GM12801 (cell line): ENCODE data around the gene PAK6.

Source experiments
- TF ChIP-seq, protein P1 (sequence below): IDR thresholded peaks from one replicate; pipeline ENCODE4 v1.5.1; 2011; ENCODE audit warnings: control low read depth; ENCODE audit not compliant: insufficient read length; ENCODE audit errors: extremely low read depth

The PAK6 gene

DNA sequence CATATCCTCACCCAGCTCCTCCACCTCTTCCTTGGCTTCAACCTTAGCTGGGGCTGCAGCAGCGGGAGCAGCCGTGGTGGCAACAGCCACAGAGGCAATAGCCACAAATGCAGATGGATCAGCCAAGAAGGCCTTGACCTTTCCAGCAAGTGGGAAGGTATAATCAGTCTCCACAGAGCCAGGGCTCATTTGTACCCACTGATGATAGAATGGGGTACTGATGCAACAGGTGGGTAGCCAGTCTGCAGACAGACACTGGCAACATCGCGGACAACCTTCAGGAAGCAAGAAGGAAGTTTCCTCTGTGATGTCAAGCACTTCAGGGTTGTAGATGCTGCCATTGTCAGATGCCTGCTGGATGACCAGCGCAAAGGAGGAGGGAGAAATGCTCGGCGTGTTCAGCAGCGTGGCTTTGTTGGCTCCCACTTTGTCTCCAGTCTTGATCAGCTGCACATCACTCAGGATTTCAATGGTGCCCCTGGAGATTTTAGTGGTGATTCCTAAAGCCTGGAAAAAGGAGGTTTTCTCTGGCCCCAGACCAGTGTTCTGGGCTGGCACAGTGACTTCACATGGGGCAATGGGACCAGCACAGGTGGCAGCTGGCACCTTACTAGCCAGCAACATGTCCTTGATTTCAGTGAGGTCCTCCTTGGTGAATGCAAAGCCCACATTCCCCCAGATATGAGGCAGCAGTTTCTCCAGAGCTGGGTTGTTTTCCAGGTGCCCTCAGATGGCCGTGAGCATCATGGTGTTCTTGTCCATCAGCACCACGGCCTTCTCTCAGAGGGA is 73.7 kb downstream of the PAK6 start:
- TF ChIP-seq, protein P1, sequence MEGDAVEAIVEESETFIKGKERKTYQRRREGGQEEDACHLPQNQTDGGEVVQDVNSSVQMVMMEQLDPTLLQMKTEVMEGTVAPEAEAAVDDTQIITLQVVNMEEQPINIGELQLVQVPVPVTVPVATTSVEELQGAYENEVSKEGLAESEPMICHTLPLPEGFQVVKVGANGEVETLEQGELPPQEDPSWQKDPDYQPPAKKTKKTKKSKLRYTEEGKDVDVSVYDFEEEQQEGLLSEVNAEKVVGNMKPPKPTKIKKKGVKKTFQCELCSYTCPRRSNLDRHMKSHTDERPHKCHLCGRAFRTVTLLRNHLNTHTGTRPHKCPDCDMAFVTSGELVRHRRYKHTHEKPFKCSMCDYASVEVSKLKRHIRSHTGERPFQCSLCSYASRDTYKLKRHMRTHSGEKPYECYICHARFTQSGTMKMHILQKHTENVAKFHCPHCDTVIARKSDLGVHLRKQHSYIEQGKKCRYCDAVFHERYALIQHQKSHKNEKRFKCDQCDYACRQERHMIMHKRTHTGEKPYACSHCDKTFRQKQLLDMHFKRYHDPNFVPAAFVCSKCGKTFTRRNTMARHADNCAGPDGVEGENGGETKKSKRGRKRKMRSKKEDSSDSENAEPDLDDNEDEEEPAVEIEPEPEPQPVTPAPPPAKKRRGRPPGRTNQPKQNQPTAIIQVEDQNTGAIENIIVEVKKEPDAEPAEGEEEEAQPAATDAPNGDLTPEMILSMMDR, result no peak

DNA sequence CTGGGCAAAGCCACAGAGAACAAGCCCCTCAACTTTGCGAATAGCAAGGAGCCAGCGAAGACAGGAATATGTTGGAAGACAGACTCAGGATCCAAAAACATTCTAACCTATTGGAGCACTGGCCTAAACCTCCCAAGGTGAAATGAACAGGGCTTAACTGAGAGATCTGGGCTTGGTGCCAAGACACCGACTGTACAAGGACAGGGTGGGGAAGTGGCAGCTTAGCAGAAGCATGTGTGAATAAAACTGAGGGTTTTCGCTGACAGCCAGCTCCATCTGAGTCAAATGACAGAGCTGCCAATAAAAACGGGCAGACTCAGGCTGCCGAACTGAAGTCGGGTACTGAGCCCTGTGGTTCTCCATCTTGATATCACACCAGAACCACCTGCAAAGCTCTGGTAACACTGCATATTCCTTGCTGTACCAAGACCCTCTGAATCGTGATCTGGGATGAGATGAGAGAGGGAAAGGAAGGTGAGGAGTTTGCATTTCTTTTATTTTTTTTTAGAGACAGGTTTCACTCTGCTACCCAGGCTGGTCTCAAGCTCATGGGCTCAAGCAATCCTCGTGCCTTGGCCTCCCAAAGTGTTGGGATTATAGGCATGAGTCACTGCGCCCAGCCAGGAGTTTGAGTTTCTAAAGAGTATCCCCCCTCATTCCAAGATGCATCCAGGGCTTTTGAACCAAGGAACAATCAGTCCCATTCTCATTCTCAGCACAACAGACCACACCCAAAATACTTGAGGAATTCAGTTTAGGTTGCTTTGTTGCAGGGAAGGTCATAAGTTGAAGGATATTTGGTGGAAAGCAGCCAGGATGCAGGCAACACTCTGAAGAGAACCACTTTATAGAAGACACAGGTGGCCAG is 74.9 kb downstream of the PAK6 start:
- TF ChIP-seq, protein P1, result no peak

DNA sequence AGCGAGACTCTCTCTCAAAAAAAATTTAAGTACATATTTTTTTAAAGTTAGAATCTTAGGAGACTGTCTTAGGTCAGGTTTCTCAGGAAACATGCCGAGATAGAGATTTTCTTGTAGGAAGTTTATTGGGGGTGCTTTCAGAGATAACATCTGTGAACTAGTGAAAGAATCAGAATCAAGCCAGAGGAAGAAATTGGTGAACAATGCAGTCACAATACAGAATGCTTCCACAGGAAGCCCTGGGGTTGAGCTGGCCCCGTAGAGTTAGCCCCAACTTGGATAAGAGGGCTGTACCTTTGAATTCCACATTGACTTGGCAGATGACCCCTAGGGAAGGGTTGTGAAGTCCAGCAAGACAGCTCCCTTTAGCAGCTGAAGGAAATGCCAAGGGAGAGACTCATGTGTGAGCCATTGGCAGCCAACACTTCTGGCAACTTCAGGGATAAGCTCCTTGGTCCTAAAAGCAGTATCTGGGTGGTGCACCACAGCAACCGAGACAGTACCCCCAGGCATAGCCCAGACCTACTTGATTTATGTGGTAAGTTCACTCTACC is 75.9 kb downstream of the PAK6 start:
- TF ChIP-seq, protein P1, result no peak

DNA sequence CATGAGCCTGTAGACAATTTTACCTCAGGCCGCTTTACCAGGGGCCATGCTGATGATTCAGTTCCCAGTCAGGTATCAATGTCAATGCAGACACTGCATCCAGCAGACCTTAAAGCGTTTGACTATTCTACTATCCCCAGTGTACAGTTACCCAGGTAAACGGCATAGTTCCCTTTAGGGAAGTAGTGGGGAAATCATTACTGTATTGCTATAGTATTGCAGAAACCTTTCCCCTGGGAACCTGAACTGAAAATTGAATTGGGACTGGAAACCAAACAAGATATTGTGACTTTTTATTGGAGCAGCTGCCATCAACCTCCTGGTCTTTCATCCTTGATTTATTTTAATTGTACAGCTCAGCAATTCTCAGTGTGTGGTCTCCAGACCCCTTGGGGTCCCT is 78.1 kb downstream of the PAK6 start:
- TF ChIP-seq, protein P1, result no peak

DNA sequence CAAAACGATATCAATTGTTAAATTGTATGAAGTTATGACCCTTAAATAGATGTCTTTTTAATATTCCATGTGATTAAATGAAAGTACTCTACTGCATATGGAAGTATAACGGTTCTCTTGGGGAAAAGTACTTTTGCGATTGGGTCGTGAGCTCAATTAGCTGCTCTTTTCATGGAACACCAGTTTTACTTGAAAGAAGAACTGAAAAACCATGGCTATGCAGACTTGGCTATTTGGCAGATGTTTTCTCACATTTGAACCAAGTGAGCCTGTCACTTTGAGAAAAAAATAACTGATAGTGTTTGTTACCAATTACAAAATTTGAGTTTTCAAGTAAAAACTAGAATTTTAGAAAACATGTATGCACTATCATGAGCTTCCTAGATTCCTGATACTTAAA is 78.7 kb downstream of the PAK6 start:
- TF ChIP-seq, protein P1, result no peak

DNA sequence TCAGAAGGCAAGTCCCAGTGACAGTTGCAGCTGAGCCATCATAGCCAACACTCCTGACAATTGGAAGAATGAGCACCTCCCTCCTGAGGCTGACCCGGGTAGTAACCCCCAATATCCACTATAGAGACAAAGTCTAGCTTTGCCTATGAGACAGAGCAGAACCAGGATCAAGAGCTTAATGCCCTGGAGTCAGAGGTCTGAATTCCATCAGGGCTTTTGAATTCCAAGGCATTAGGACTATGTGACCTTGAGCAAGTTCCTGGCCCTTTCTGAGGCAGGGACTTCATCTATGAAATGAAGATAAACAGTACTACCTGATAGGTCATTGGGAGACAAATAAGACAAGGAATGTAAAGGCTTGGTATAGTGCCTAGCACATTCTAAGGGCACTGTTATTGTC is 81.5 kb downstream of the PAK6 start:
- TF ChIP-seq, protein P1, result no peak

DNA sequence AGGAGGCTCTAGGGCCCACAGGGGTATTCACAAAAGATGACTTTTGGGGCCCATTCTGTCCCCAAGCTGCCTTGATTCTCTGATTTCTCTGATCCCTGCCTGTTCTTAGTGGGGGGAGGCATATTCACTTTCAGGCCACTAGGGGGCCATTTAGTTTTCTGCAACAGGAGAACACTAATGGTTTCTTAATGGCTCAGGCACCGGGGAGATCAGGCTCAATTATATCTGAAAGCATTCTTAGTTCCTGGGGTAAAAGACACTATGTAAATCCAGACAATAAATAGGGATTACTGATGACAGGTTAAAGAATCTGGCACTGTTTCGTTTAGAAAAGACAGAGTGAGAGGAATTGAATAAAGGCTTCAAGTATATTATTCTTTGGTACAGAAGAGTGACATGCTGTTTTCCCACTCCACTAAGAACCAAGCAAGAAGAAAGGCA is 82.1 kb downstream of the PAK6 start:
- TF ChIP-seq, protein P1, result peak; percentile 43
